GM19238 (cell line): ENCODE results near the gene KRT17.
"Not testable (repeated sequence)": the region's sequence is repeated elsewhere in the genome, so short reads cannot be mapped to it uniquely, and the experiment has no call there.

Experiments used
- DNase-seq: peaks from one replicate; pipeline ENCODE4 v3.0.0; 2011; ENCODE audit warnings: low spot score; ENCODE audit not compliant: insufficient read length

KRT17 gene

DNA sequence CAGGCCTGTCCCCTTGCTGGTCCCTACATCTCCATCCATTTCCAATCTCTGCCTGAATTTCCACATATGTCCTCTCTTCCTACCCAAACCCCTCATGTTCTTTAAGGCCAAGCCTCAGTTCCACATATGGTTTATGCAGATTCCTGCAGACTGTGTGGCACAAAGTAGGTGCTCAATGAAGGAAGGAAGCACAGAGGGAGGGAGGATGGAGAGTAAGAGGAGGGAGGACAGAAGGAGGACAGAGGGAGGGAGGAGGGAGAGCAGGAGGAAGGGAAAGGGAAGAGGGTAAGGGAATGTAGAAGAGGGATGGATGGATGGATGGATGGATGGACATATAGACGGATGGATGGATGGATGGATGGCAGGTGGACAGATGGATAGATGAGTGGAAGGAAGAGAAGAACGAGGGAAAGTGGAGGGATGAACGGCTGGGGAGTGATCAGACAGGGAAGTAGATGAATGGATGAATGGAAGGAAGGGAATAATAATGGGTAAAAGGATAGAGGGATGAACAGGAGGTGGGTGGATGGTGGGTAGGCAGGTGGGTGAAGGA, 29.9 kb downstream of the KRT17 start:
- no peak for DNase-seq

DNA sequence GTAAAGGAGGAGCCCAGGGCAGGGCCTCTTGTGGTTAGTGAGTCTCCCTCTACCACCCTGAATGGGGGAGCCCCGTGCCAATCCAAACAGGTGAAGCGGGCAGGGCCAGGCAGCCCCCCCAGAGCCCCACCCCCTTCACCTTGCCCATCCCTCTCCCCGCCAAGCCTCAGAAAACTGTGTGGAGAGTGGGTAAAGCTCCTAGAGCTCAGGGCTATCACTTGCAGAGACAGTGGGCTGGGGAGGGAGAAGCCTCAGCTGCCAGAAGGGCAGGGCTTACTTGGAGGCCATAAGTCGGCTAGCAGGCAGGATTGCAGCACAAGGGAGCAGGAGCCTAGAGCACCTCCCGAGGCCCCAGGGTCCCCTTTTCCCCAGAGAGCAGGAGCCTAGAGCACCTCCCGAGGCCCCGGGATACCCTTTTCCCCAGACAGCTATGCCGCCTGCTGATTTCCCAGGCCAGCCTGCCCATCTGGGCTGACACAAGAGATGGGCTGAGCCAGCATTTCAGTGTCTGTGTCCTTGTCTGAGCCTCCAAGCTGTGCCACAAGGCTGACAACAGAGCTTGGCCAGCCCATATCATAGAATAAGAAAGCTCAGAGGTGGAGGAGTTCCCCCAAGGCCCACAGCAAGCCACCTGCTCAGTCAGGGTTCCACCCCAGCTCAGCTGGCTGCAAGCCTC, 30.9 kb downstream of the KRT17 start:
- no peak for DNase-seq

- DNase-seq: no peak
Measured at GRCh38 chr17:41592601-41593305, 31.6 kb downstream of the KRT17 start.

GRCh38 chr17:41589301-41589700, 35.1 kb downstream of the KRT17 start:
- no peak for DNase-seq

DNA sequence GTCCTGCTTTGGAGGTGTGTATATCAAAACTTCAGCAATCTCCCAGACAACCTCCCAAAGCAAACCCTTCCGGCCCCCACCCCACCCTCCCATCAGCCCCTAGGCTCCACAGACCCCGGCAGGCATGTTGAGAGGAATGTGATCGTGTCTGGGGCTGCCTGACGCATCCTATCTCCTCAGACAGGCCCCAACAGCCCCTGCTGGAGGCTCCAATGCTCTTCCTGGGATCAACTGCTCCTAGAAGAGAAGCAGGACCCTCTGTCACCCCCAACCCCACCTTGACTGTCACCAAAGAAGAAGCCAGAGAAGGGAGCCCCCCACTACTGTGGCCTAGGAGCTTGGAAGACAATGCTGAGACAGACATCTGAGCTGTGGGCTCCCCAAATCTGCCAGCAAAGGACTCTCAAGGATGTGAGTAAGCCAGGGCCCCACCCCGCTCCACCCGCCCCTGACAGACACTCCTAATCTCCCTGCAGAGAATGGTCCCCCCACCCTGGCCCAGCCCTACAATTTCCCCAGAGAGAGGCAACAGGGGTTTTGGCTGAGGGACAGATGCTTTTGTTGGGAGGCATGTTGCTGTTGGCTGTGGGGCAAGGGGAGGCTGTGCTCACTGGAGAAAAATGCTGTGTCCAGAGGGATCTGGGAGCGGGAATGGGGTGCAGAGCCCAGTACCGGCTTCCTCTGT, 36.1 kb downstream of the KRT17 start:
- DNase-seq: no peak

- no peak for DNase-seq
Measured at GRCh38 chr17:41586863-41587495, 37.4 kb downstream of the KRT17 start, which contains the start of gene KRT14. Gene KRT14 (minus strand): TSS chr17:41586895. CDS start chr17:41586834, 61 bp downstream.

DNA sequence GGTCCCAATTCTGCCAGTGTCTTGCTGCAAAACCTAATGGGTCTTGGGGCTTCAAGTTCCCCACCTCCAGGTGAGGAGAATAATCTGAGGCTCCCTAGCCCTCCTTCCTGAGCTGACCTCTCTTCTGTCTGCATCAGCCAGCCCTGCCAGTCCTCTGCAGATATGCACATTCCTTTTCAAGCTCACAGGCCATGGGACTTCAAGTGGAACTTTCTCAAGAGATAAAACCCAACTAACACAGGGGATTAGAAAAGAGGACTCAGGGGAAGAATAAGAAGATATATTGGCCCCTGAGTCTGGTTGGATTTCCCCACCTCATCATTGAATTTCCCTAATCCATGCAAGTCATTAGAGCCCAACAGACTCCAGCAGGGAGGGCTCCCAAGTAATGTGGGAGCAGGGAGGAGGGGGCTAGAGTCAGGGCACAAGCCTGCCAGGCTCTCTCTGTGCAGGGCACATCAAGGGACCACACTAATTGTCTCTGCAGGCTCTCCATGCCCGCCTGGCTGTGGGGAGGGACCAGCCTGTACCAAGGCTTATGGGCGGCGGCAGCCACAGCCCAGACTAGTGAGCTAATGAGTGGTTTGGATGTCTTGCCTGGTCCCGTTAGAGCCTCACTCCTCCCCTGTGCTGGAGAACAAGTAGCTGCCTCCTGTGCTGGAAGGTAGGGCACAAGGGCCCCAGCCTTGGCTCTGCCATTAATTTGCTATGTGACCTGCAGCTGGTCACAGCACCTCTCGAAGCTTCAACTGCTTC, 38.9 kb downstream of the KRT17 start:
- DNase-seq: no peak

- not testable (repeated sequence) for DNase-seq
Measured at GRCh38 chr17:41584331-41584927, 39.9 kb downstream of the KRT17 start.

GRCh38 chr17:41583137-41584127, 40.9 kb downstream of the KRT17 start:
- DNase-seq: no peak

- not testable (repeated sequence) for DNase-seq
Measured at GRCh38 chr17:41582061-41582968, 42.1 kb downstream of the KRT17 start.

GRCh38 chr17:41581366-41582060, 42.9 kb downstream of the KRT17 start:
- no peak for DNase-seq

GRCh38 chr17:41580687-41581365, 43.5 kb downstream of the KRT17 start:
- no peak for DNase-seq

- DNase-seq: no peak
Measured at GRCh38 chr17:41580244-41580575, 44.2 kb downstream of the KRT17 start.

DNA sequence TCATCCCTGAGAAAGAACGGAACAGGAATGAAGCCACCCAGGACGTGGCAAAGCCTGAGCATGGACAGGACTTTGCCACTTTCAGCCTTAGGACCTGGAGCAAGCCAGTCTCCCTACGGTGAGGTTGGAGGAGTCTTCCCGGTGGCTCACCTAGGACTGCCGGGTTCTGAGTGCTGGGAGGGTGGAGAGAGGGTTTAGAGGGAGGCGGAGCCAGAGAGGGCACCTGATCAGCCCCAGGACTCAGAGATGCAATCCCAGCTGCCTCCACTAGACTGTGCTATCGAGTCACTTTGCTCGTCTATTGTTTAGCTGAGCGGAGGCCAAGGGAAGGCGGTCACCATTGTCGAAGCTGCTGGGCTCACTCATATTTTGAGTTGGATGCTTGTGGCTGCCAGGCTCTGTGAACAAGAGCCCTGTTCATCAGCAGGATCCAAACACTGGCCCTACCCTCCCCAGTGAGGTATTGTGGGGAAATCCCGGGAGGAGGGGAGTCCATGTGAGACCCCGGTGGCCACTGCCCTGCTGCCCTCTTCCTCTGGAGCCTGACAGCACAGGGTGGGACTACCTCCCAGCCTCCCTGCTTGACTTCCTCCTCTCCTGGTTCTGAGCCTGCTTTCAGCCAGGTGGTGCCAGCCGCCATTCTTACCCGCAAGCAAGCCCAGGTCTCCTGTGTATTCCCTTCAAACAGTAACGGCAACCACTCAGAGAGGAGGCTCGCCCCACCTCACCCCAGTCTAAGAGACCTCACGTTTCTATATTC, 44.7 kb downstream of the KRT17 start:
- DNase-seq: peak; percentile 81

- no peak for DNase-seq
Measured at GRCh38 chr17:41578971-41579370, 45.4 kb downstream of the KRT17 start.

GRCh38 chr17:41578538-41578937, 45.8 kb downstream of the KRT17 start:
- no peak for DNase-seq
